ENCODE measurements around the gene MYO5A. TPM values are rescaled to one million over a fixed set of nuclear protein-coding genes. Genes with fewer than 3 reads are reported as not detected.

The MYO5A gene
- total RNA-seq, 2 experiments from 2014 or later: 15.8 to 18.1 TPM

- no peaks in the 10 kb centered on the region for H3K36me3 Mint-ChIP-seq
- no peaks in the 10 kb centered on the region for H3K27me3 Mint-ChIP-seq
- H3K9me3 Mint-ChIP-seq: no peaks in the 10 kb centered on the region
- H3K4me1 Mint-ChIP-seq: no peaks in the 10 kb centered on the region
- no peak overlapping the region for H3K27ac Mint-ChIP-seq
- H3K4me3 Mint-ChIP-seq: no peak overlapping the region
- DNase-seq: no peak
Observed at GRCh38 chr15:52276256-52276770, 252.4 kb downstream of the MYO5A start.

- H3K9me3 Mint-ChIP-seq: no peaks in the 10 kb centered on the region
- H3K27me3 Mint-ChIP-seq: no peaks in the 10 kb centered on the region
- peak overlapping the region; percentile 8 for H3K4me3 Mint-ChIP-seq
- no peak for DNase-seq
- peaks cover 29% of the 10 kb centered on the region for H3K4me1 Mint-ChIP-seq
- H3K27ac Mint-ChIP-seq: peak overlapping the region; percentile 30
- peaks cover 7% of the 10 kb centered on the region for H3K36me3 Mint-ChIP-seq
Observed at GRCh38 chr15:52263563-52264282, 265.0 kb downstream of the MYO5A start.

GRCh38 chr15:52262364-52262763 is 266.3 kb downstream of the MYO5A start:
- no peak for DNase-seq
- H3K36me3 Mint-ChIP-seq: peaks cover 7% of the 10 kb centered on the region

GRCh38 chr15:52261498-52262242 is 267.0 kb downstream of the MYO5A start:
- Mint-ChIP-seq H3K27me3 (no peaks in the 10 kb centered on the region), H3K36me3 (peaks cover 7% of the 10 kb centered on the region), H3K9me3 (no peaks in the 10 kb centered on the region), H3K4me3 (peak overlapping the region; percentile 44), H3K27ac (peak overlapping the region; percentile 84), H3K4me1 (peaks cover 35% of the 10 kb centered on the region)
- peak; percentile 71 for DNase-seq

More at GRCh38 chr15:52262364-52262763, 266.3 kb downstream of the MYO5A start:
- peaks cover 29% of the 10 kb centered on the region for H3K4me1 Mint-ChIP-seq
- peak overlapping the region; percentile 44 for H3K4me3 Mint-ChIP-seq
- H3K27me3 Mint-ChIP-seq: no peaks in the 10 kb centered on the region
- H3K27ac Mint-ChIP-seq: peak overlapping the region; percentile 84
- H3K9me3 Mint-ChIP-seq: no peaks in the 10 kb centered on the region

GRCh38 chr15:52261026-52261425 is 267.7 kb downstream of the MYO5A start:
- Mint-ChIP-seq H3K36me3 (peaks cover 7% of the 10 kb centered on the region), H3K27ac (no peak overlapping the region), H3K4me3 (no peak overlapping the region), H3K4me1 (peaks cover 38% of the 10 kb centered on the region), H3K9me3 (no peaks in the 10 kb centered on the region), H3K27me3 (no peaks in the 10 kb centered on the region)
- no peak for DNase-seq

GRCh38 chr15:52259503-52259902 is 269.2 kb downstream of the MYO5A start:
- peaks cover 7% of the 10 kb centered on the region for H3K36me3 Mint-ChIP-seq
- H3K9me3 Mint-ChIP-seq: no peaks in the 10 kb centered on the region
- no peak overlapping the region for H3K27ac Mint-ChIP-seq
- H3K4me1 Mint-ChIP-seq: peaks cover 38% of the 10 kb centered on the region
- DNase-seq: no peak
- H3K4me3 Mint-ChIP-seq: no peak overlapping the region
- no peaks in the 10 kb centered on the region for H3K27me3 Mint-ChIP-seq

- DNase-seq: no peak
- Mint-ChIP-seq H3K27me3 (no peaks in the 10 kb centered on the region), H3K4me1 (peaks cover 29% of the 10 kb centered on the region), H3K9me3 (no peaks in the 10 kb centered on the region), H3K36me3 (peaks cover 7% of the 10 kb centered on the region), H3K4me3 (no peak overlapping the region), H3K27ac (no peak overlapping the region)
Observed at GRCh38 chr15:52258461-52258860, 270.2 kb downstream of the MYO5A start.

- no peak for DNase-seq
- H3K27ac Mint-ChIP-seq: no peak overlapping the region
- no peaks in the 10 kb centered on the region for H3K9me3 Mint-ChIP-seq
- peaks cover 4% of the 10 kb centered on the region for H3K36me3 Mint-ChIP-seq
- H3K4me1 Mint-ChIP-seq: peaks cover 21% of the 10 kb centered on the region
- no peaks in the 10 kb centered on the region for H3K27me3 Mint-ChIP-seq
- no peak overlapping the region for H3K4me3 Mint-ChIP-seq
Observed at GRCh38 chr15:52257734-52258062, 271.0 kb downstream of the MYO5A start.

Other genes with a start within 250 kb of the MYO5A start
- gene MYO5C, start 233.1 kb downstream of the MYO5A start, total RNA-seq: under 1 TPM; 0.56 to 0.98 TPM
- gene ARPP19, start 40.1 kb upstream of the MYO5A start, total RNA-seq: 100 to 1,000 TPM; 186 to 190 TPM
- gene ATOSA, start 150.5 kb upstream of the MYO5A start, total RNA-seq: 1 to 10 TPM; 9.7 to 9.8 TPM

Measured in activated naive CD8-positive, alpha-beta T cell treated with anti-CD3 and anti-CD28 coated beads for 36 hours (primary cell).